HG02943 (cell line): Measurements from ENCODE around the gene PLXDC1.
"Not testable (repeated sequence)": the region's sequence is repeated elsewhere in the genome, so short reads cannot be mapped to it uniquely, and the experiment has no call there.

Source experiments
- ATAC-seq: cut with Tn5 transposase; IDR thresholded peaks from one replicate; pipeline ENCODE4 v1.9.1; 2021; ENCODE audit warnings: mild to moderate bottlenecking, low read depth, moderate library complexity; ENCODE audit not compliant: unreplicated experiment

PLXDC1 gene

GRCh38 chr17:39131616-39132015 is 19.8 kb downstream of the PLXDC1 start:
- no peak for ATAC-seq

- ATAC-seq = no peak
Observed at GRCh38 chr17:39130205-39130604, 21.2 kb downstream of the PLXDC1 start.

- ATAC-seq = not testable (repeated sequence)
Observed at GRCh38 chr17:39129544-39129943, 21.9 kb downstream of the PLXDC1 start.

- ATAC-seq = no peak
Observed at GRCh38 chr17:39126436-39126835, 25.0 kb downstream of the PLXDC1 start.

- no peak for ATAC-seq
Observed at GRCh38 chr17:39125143-39125875, 26.1 kb downstream of the PLXDC1 start.

- no peak for ATAC-seq
Observed at GRCh38 chr17:39123627-39124026, 27.8 kb downstream of the PLXDC1 start.

GRCh38 chr17:39122991-39123390 is 28.4 kb downstream of the PLXDC1 start:
- no peak for ATAC-seq

GRCh38 chr17:39121919-39122318 is 29.5 kb downstream of the PLXDC1 start:
- not testable (repeated sequence) for ATAC-seq

- ATAC-seq = no peak
Observed at GRCh38 chr17:39118674-39119419, 32.6 kb downstream of the PLXDC1 start.

GRCh38 chr17:39116224-39116623 is 35.2 kb downstream of the PLXDC1 start:
- ATAC-seq = no peak

- ATAC-seq = no peak
Observed at GRCh38 chr17:39115135-39115534, 36.3 kb downstream of the PLXDC1 start.

GRCh38 chr17:39114723-39115122 is 36.7 kb downstream of the PLXDC1 start:
- ATAC-seq = no peak

GRCh38 chr17:39113871-39114270 is 37.6 kb downstream of the PLXDC1 start:
- ATAC-seq = no peak

GRCh38 chr17:39110435-39111136 is 40.9 kb downstream of the PLXDC1 start:
- ATAC-seq = no peak

- no peak for ATAC-seq
Observed at GRCh38 chr17:39108461-39109375, 42.7 kb downstream of the PLXDC1 start.

- ATAC-seq = no peak
Observed at GRCh38 chr17:39107973-39108372, 43.5 kb downstream of the PLXDC1 start.

GRCh38 chr17:39107155-39107554 is 44.3 kb downstream of the PLXDC1 start:
- ATAC-seq = no peak

GRCh38 chr17:39105705-39106104 is 45.7 kb downstream of the PLXDC1 start:
- no peak for ATAC-seq

GRCh38 chr17:39104657-39105056 is 46.8 kb downstream of the PLXDC1 start:
- no peak for ATAC-seq

- no peak for ATAC-seq
Observed at GRCh38 chr17:39104046-39104445, 47.4 kb downstream of the PLXDC1 start.
